ENCODE measurements around the gene EGLN2. TPM values are rescaled to one million over a fixed set of nuclear protein-coding genes. Genes with fewer than 3 reads are reported as not detected.

The EGLN2 gene
- total and polyA plus RNA-seq, 7 experiments from 2014 or later = 122 to 254 (median 157) TPM

- Histone ChIP-seq H3K9me3 (ENCODE audit: control insufficient read depth in 2 of 3, low read length in 3 of 3) (no peaks in the 10 kb centered on the region), H3K4me1 (ENCODE audit: control insufficient read depth in 2 of 2, insufficient read depth in 2 of 2, low read length in 2 of 2) (peaks cover 79 to 81% of the 10 kb centered on the region in 2 donors), H3K36me3 (ENCODE audit: control insufficient read depth in 2 of 3, insufficient read depth in 3 of 3, low read length in 3 of 3) (peaks cover 0 to 44% (median 8%) of the 10 kb centered on the region in 3 experiments), H3K4me3 (ENCODE audit: low read length) (peak overlapping the region; percentile 54), H3K27me3 (ENCODE audit: control insufficient read depth in 2 of 2, insufficient read depth in 2 of 2, low read length in 2 of 2) (no peaks in the 10 kb centered on the region), H3K27ac (ENCODE audit: low read depth, low read length) (peak overlapping the region; percentile 87)
- Mint-ChIP-seq H3K27ac (peak overlapping the region; percentile 95 to 99 (median 98)), H3K4me3 (peak overlapping the region; percentile 80 to 100 (median 94)), H3K36me3 (peaks cover 0 to 42% (median 8%) of the 10 kb centered on the region in 5 donors), H3K9me3 (no peaks in the 10 kb centered on the region), H3K4me1 (peaks cover 63 to 98% (median 84%) of the 10 kb centered on the region in 7 donors), H3K27me3 (no peaks in the 10 kb centered on the region)
- ChIA-PET CTCF (interaction anchor here (0.6 to 3.4 kb wide), 5 partner anchors 12 to 431 kb away, joined by 3 to 15 read pairs (median 10); no protein-coding TSS in a partner anchor), POLR2A (interaction anchor here (0.5 to 8.7 kb wide), 11 partner anchors 7 to 114 kb away, joined by 3 to 84 read pairs (median 8); partner anchors contain the start of genes ACTMAP, COQ8B, EGLN2 and ITPKC)
- no peak for DNase-seq
- intact Hi-C loops (cut with micrococcal nuclease) = loop anchor here (1.0 to 5.0 kb wide), 8 partner anchors 14 to 547 kb away; partner anchors contain the start of genes SNRPA (in 2 of the 2), RAB4B (in 1 of the 2), SERTAD3 (in 1 of the 2) and TGFB1 (in 1 of the 2)
- no peak for ATAC-seq
Measured at GRCh38 chr19:40804783-40805242, 5.8 kb downstream of the EGLN2 start.

- no peaks in the 10 kb centered on the region for H3K9me3 Mint-ChIP-seq
- H3K27ac Mint-ChIP-seq = peak overlapping the region; percentile 95 to 99 (median 98)
- H3K27ac ChIP-seq (ENCODE audit: low read depth, low read length) = peak overlapping the region; percentile 87
- ChIA-PET CTCF (interaction anchor here (0.6 to 3.4 kb wide), 8 partner anchors 11 to 431 kb away, joined by 3 to 15 read pairs (median 6); partner anchors contain the start of gene ACTMAP), POLR2A (interaction anchor here (0.5 to 8.7 kb wide), 12 partner anchors 8 to 115 kb away, joined by 3 to 84 read pairs (median 8); partner anchors contain the start of genes ACTMAP, COQ8B, EGLN2 and ITPKC)
- H3K27me3 Mint-ChIP-seq = no peaks in the 10 kb centered on the region
- peaks cover 0 to 40% (median 8%) of the 10 kb centered on the region in 5 donors for H3K36me3 Mint-ChIP-seq
- peaks cover 62 to 99% (median 81%) of the 10 kb centered on the region in 7 donors for H3K4me1 Mint-ChIP-seq
- peak overlapping the region; percentile 54 for H3K4me3 ChIP-seq (ENCODE audit: low read length)
- H3K4me3 Mint-ChIP-seq = peak overlapping the region; percentile 80 to 100 (median 94)
- ATAC-seq (no peak), DNase-seq (peak in 6 of 9 donors; percentile 37 to 60 (median 50))
- no peaks in the 10 kb centered on the region for H3K27me3 ChIP-seq (ENCODE audit: control insufficient read depth in 2 of 2, insufficient read depth in 2 of 2, low read length in 2 of 2)
- peaks cover 77 to 85% of the 10 kb centered on the region in 2 donors for H3K4me1 ChIP-seq (ENCODE audit: control insufficient read depth in 2 of 2, insufficient read depth in 2 of 2, low read length in 2 of 2)
- H3K36me3 ChIP-seq (ENCODE audit: control insufficient read depth in 2 of 3, insufficient read depth in 3 of 3, low read length in 3 of 3) = peaks cover 0 to 38% (median 8%) of the 10 kb centered on the region in 3 experiments
- H3K9me3 ChIP-seq (ENCODE audit: control insufficient read depth in 2 of 3, low read length in 3 of 3) = no peaks in the 10 kb centered on the region
- intact Hi-C loops (cut with micrococcal nuclease) = no loop called here
Measured at GRCh38 chr19:40805258-40805868, 6.4 kb downstream of the EGLN2 start.

GRCh38 chr19:40806423-40807146 lies 7.6 kb downstream of the EGLN2 start:
- peak; percentile 71 for ATAC-seq
- Histone ChIP-seq H3K4me3 (ENCODE audit: low read length) (peak overlapping the region; percentile 53), H3K9me3 (ENCODE audit: control insufficient read depth in 2 of 3, low read length in 3 of 3) (no peaks in the 10 kb centered on the region), H3K36me3 (ENCODE audit: control insufficient read depth in 2 of 3, insufficient read depth in 3 of 3, low read length in 3 of 3) (peaks cover 0 to 28% (median 8%) of the 10 kb centered on the region in 3 experiments), H3K4me1 (ENCODE audit: control insufficient read depth in 2 of 2, insufficient read depth in 2 of 2, low read length in 2 of 2) (peaks cover 67 to 78% of the 10 kb centered on the region in 2 donors), H3K27me3 (ENCODE audit: control insufficient read depth in 2 of 2, insufficient read depth in 2 of 2, low read length in 2 of 2) (no peaks in the 10 kb centered on the region), H3K27ac (ENCODE audit: low read depth, low read length) (peak overlapping the region; percentile 87)
- DNase-seq = peak; percentile 65 to 88 (median 81)
- Mint-ChIP-seq H3K9me3 (no peaks in the 10 kb centered on the region), H3K4me1 (peaks cover 68 to 98% (median 85%) of the 10 kb centered on the region in 7 donors), H3K36me3 (peaks cover 0 to 39% (median 6%) of the 10 kb centered on the region in 5 donors), H3K4me3 (peak overlapping the region; percentile 81 to 100 (median 90)), H3K27me3 (peaks cover 0 to 4% (median 0%) of the 10 kb centered on the region in 5 donors), H3K27ac (peak overlapping the region; percentile 95 to 99 (median 98))
- intact Hi-C loops (cut with micrococcal nuclease) = loop anchor here (1.0 kb wide), 1 partner anchor 8 kb away; no protein-coding TSS in a partner anchor
- POLR2A ChIA-PET = interaction anchor here (0.7 to 8.7 kb wide), 10 partner anchors 9 to 163 kb away, joined by 3 to 84 read pairs (median 7); partner anchors contain the start of genes ACTMAP, COQ8B, EGLN2 and ITPKC
- CTCF ChIA-PET = interaction anchor here (0.6 to 3.4 kb wide), 13 partner anchors 8 to 642 kb away, joined by 3 to 15 read pairs (median 3); partner anchors contain the start of genes ACTMAP, EGLN2 and RAB4B

- no peaks in the 10 kb centered on the region for H3K27me3 ChIP-seq (ENCODE audit: control insufficient read depth in 2 of 2, insufficient read depth in 2 of 2, low read length in 2 of 2)
- H3K27ac ChIP-seq (ENCODE audit: low read depth, low read length) = peak overlapping the region; percentile 87
- peaks cover 60 to 74% of the 10 kb centered on the region in 2 donors for H3K4me1 ChIP-seq (ENCODE audit: control insufficient read depth in 2 of 2, insufficient read depth in 2 of 2, low read length in 2 of 2)
- H3K36me3 ChIP-seq (ENCODE audit: control insufficient read depth in 2 of 3, insufficient read depth in 3 of 3, low read length in 3 of 3) = peaks cover 0 to 28% (median 8%) of the 10 kb centered on the region in 3 experiments
- H3K27me3 Mint-ChIP-seq = peaks cover 0 to 10% (median 0%) of the 10 kb centered on the region in 5 donors
- H3K4me1 Mint-ChIP-seq = peaks cover 67 to 98% (median 83%) of the 10 kb centered on the region in 7 donors
- ChIA-PET CTCF (interaction anchor here (0.6 to 3.4 kb wide), 11 partner anchors 9 to 641 kb away, joined by 3 to 15 read pairs (median 4); partner anchors contain the start of genes ACTMAP, EGLN2 and RAB4B), POLR2A (interaction anchor here (0.7 to 8.7 kb wide), 8 partner anchors 9 to 163 kb away, joined by 3 to 84 read pairs (median 12); partner anchors contain the start of genes ACTMAP, EGLN2, RAB4B and SNRPA)
- peak overlapping the region; percentile 81 to 100 (median 90) for H3K4me3 Mint-ChIP-seq
- ATAC-seq = no peak
- no peaks in the 10 kb centered on the region for H3K9me3 Mint-ChIP-seq
- H3K4me3 ChIP-seq (ENCODE audit: low read length) = peak overlapping the region; percentile 53
- no peaks in the 10 kb centered on the region for H3K9me3 ChIP-seq (ENCODE audit: control insufficient read depth in 2 of 3, low read length in 3 of 3)
- peaks cover 0 to 32% (median 3%) of the 10 kb centered on the region in 5 donors for H3K36me3 Mint-ChIP-seq
- intact Hi-C loops (cut with micrococcal nuclease) = loop anchor here (1.0 kb wide), 1 partner anchor 9 kb away; no protein-coding TSS in a partner anchor
- H3K27ac Mint-ChIP-seq = peak overlapping the region; percentile 95 to 99 (median 98)
- no peak for DNase-seq
Measured at GRCh38 chr19:40807147-40808020, 8.4 kb downstream of the EGLN2 start.

GRCh38 chr19:40808021-40808325 lies 9.0 kb downstream of the EGLN2 start:
- no peak for ATAC-seq
- Histone ChIP-seq H3K4me3 (ENCODE audit: low read length) (no peak overlapping the region), H3K9me3 (ENCODE audit: control insufficient read depth in 2 of 3, low read length in 3 of 3) (no peaks in the 10 kb centered on the region), H3K4me1 (ENCODE audit: control insufficient read depth in 2 of 2, insufficient read depth in 2 of 2, low read length in 2 of 2) (peaks cover 54 to 68% of the 10 kb centered on the region in 2 donors), H3K27ac (ENCODE audit: low read depth, low read length) (peak overlapping the region; percentile 87), H3K27me3 (ENCODE audit: control insufficient read depth in 2 of 2, insufficient read depth in 2 of 2, low read length in 2 of 2) (no peaks in the 10 kb centered on the region), H3K36me3 (ENCODE audit: control insufficient read depth in 2 of 3, insufficient read depth in 3 of 3, low read length in 3 of 3) (peaks cover 0 to 28% (median 8%) of the 10 kb centered on the region in 3 experiments)
- H3K9me3 Mint-ChIP-seq = peaks cover 0 to 2% (median 0%) of the 10 kb centered on the region in 11 donors
- H3K4me3 Mint-ChIP-seq = peak overlapping the region in 9 of 10 donors; percentile 55 to 100 (median 90)
- ChIA-PET CTCF (interaction anchor here (0.7 to 3.4 kb wide), 3 partner anchors 10 to 29 kb away, joined by 3 to 15 read pairs (median 15); partner anchors contain the start of gene EGLN2), POLR2A (interaction anchor here (4.6 to 8.7 kb wide), 3 partner anchors 11 to 30 kb away, joined by 28 to 84 read pairs (median 39); partner anchors contain the start of genes EGLN2 and RAB4B)
- intact Hi-C loops (cut with micrococcal nuclease) = no loop called here
- H3K36me3 Mint-ChIP-seq = peaks cover 0 to 33% (median 3%) of the 10 kb centered on the region in 5 donors
- peak overlapping the region; percentile 95 to 99 (median 98) for H3K27ac Mint-ChIP-seq
- DNase-seq = no peak
- peaks cover 0 to 16% (median 0%) of the 10 kb centered on the region in 5 donors for H3K27me3 Mint-ChIP-seq
- H3K4me1 Mint-ChIP-seq = peaks cover 65 to 98% (median 84%) of the 10 kb centered on the region in 7 donors

Data from naive thymus-derived CD4-positive, alpha-beta T cell (primary cell).